Upper lobe of right lung (tissue), 1 donor: ENCODE results near the gene ACSM4. TPM values are rescaled to one million over a fixed set of nuclear protein-coding genes. Genes with fewer than 3 reads are reported as not detected.

Experiments
- ATAC-seq: fragments of 200-7000 bp; cut with Tn5 transposase; one replicate; pipeline ENCODE4 v1.9.1; 2020; ENCODE audit warnings: mild to moderate bottlenecking, moderate library complexity
- DNase-seq: peaks from one replicate; pipeline ENCODE4 v3.0.0-alpha.2; 2020
- H3K27ac ChIP-seq: fragments of 200-600 bp; one replicate; pipeline ENCODE4 v1.8.0; 2022
- H3K27me3 ChIP-seq: fragments of 200-600 bp; one replicate; pipeline ENCODE4 v1.8.0; 2022; ENCODE audit warnings: mild to moderate bottlenecking
- H3K36me3 ChIP-seq: fragments of 200-600 bp; one replicate; pipeline ENCODE4 v1.8.0; 2022
- H3K4me1 ChIP-seq: fragments of 200-600 bp; one replicate; pipeline ENCODE4 v1.8.0; 2022
- H3K4me3 ChIP-seq: fragments of 200-600 bp; one replicate; pipeline ENCODE4 v1.8.0; 2022; ENCODE audit warnings: mild to moderate bottlenecking
- H3K9me3 ChIP-seq: fragments of 200-600 bp; one replicate; pipeline ENCODE4 v1.8.0; 2022
- CTCF ChIP-seq: fragments of 200-600 bp; IDR thresholded peaks from one replicate; pipeline ENCODE4 v1.8.0; 2022; ENCODE audit warnings: antibody characterized with exemption
- intact Hi-C: fragments of 100-400 bp; cut with DNase I; formaldehyde crosslinking; loops from one replicate; pipeline ENCODE4 v1.11.0; 2022
- total RNA-seq: library from RNA; stranded (reverse); fragmentation: NEBNext Ultra II Directional; extraction: Animal tissue kit (Norgen Biotek cat#: 25700); gene quantifications from one replicate; pipeline ENCODE4 v1.2.1, GENCODE V29; 2021
- donor health status: DM: no; HTN: yes; CAD: no; lungs with severe emphysema.

Gene ACSM4
- total RNA-seq, 1 donor from 2014 or later: not detected

- Histone ChIP-seq H3K27ac (no peak overlapping the region), H3K9me3 (no peaks in the 10 kb centered on the region), H3K36me3 (no peaks in the 10 kb centered on the region), H3K27me3 (no peaks in the 10 kb centered on the region), H3K4me1 (no peaks in the 10 kb centered on the region), H3K4me3 (no peak overlapping the region)
- DNase-seq (no peak), ATAC-seq (no peak)
- intact Hi-C loops: no loop called here
- no peak for TF ChIP-seq CTCF
Observed at GRCh38 chr12:7352661-7353060, 48.8 kb downstream of the ACSM4 start.

- DNase-seq (no peak), ATAC-seq (no peak)
- Histone ChIP-seq H3K4me1 (no peaks in the 10 kb centered on the region), H3K36me3 (no peaks in the 10 kb centered on the region), H3K27ac (no peak overlapping the region), H3K9me3 (no peaks in the 10 kb centered on the region), H3K4me3 (no peak overlapping the region), H3K27me3 (no peaks in the 10 kb centered on the region)
- no peak for TF ChIP-seq CTCF
- intact Hi-C loops: no loop called here
Observed at GRCh38 chr12:7354529-7354928, 50.7 kb downstream of the ACSM4 start.

- no peaks in the 10 kb centered on the region for H3K27me3 ChIP-seq
- H3K27ac ChIP-seq: no peak overlapping the region
- no peak overlapping the region for H3K4me3 ChIP-seq
- H3K9me3 ChIP-seq: no peaks in the 10 kb centered on the region
- no peak for DNase-seq
- no peak for TF ChIP-seq CTCF
- no peak for ATAC-seq
- intact Hi-C loops: no loop called here
- H3K36me3 ChIP-seq: no peaks in the 10 kb centered on the region
- H3K4me1 ChIP-seq: no peaks in the 10 kb centered on the region
Observed at GRCh38 chr12:7361265-7361664, 57.4 kb downstream of the ACSM4 start.

GRCh38 chr12:7362734-7363133 is 58.9 kb downstream of the ACSM4 start:
- TF ChIP-seq CTCF: no peak
- Histone ChIP-seq H3K4me3 (no peak overlapping the region), H3K9me3 (no peaks in the 10 kb centered on the region), H3K27ac (no peak overlapping the region), H3K4me1 (no peaks in the 10 kb centered on the region), H3K27me3 (no peaks in the 10 kb centered on the region), H3K36me3 (no peaks in the 10 kb centered on the region)
- intact Hi-C loops: no loop called here
- DNase-seq: no peak
- ATAC-seq: no peak

GRCh38 chr12:7369274-7369729 is 65.4 kb downstream of the ACSM4 start:
- no peak for TF ChIP-seq CTCF
- no peaks in the 10 kb centered on the region for H3K36me3 ChIP-seq
- H3K27ac ChIP-seq: no peak overlapping the region
- intact Hi-C loops: no loop called here
- H3K27me3 ChIP-seq: no peaks in the 10 kb centered on the region
- no peak overlapping the region for H3K4me3 ChIP-seq
- DNase-seq (no peak), ATAC-seq (peak; percentile 62)
- no peaks in the 10 kb centered on the region for H3K4me1 ChIP-seq
- H3K9me3 ChIP-seq: no peaks in the 10 kb centered on the region

GRCh38 chr12:7373226-7373625 is 69.4 kb downstream of the ACSM4 start:
- H3K36me3 ChIP-seq: no peaks in the 10 kb centered on the region
- H3K27ac ChIP-seq: no peak overlapping the region
- ATAC-seq: no peak
- intact Hi-C loops: no loop called here
- no peak for DNase-seq
- no peak for TF ChIP-seq CTCF
- peaks cover 4% of the 10 kb centered on the region for H3K27me3 ChIP-seq
- H3K9me3 ChIP-seq: no peaks in the 10 kb centered on the region
- H3K4me1 ChIP-seq: no peaks in the 10 kb centered on the region
- H3K4me3 ChIP-seq: no peak overlapping the region
